ENCODE results near the gene ASB18.

GRCh38 chr2:236200378-236200777 lies 63.8 kb downstream of the ASB18 start:
- TF ChIP-seq CTCF (optimal IDR thresholded peaks at IDR 0.05 in 1 of 3, IDR thresholded peaks at IDR 0.05 in 1 of 3, conservative IDR thresholded peaks at IDR 0.05 in 1 of 3; ENCODE audit: extremely low read depth in 1 of 3, insufficient read depth in 2 of 3, low read length in 3 of 3) (no peak), EZH2 (IDR thresholded peaks at IDR 0.05; ENCODE audit: low read length) (no peak)

Data from keratinocyte (primary cell).